Heart left ventricle (tissue), 13 donors: ENCODE results near the gene MIGA1.

Experiments
- CTCF ChIP-seq, 12 donors: fragments of 200-600 bp; sonication (generic) in 4 of 12; IDR thresholded peaks; one replicate each; pipeline versions ENCODE4 v1.5.0 to v1.8.0; 2018 to 2022; ENCODE audit warnings: antibody characterized with exemption in 12 of 12, mild to moderate bottlenecking in 5 of 12
- POLR2A ChIP-seq, 2 donors: fragments of 450-650 bp; IDR thresholded peaks; one replicate each; pipeline ENCODE4 v1.6.1; 2017; ENCODE audit warnings: antibody characterized with exemption in 2 of 2, mild to moderate bottlenecking in 2 of 2, moderate library complexity in 2 of 2
- donor health status: ischemic (EF 13 %, LVEDD 7.1; RV severe dilation, severe dysfunction).
- donor health status: DM: no; HTN: yes; CAD: no.
- donor health status: DM: no; HTN: no; CAD: no.
- donor health status: ischemic (EF 25% LVEDD 6.9; RV normal size, moderate dysfunction).
- donor health status: ischemic (EF 25% LVEDD 5.7; RV mildly dilated, moderate dysfunction).
- donor health status: ischemic (EF 35%, LVEDD 5.7; RV mildly dilated, moderate dysfunction).
- donor health status: nonischemic (EF 11% LVEDD 7.7; RV severe dilation, severe dysfunction).
- donor health status: DM: yes; HTN: yes; CAD: no.
- donor health status: PGD.
- donor health status: ischemic (EF 29% LVEDD 5.4; RV normal size, mild dysfunction).
- donor health status: nonischemic (EF 23%, LVEDD 6.1; RV moderate dilation, normal function).

- no peak for TF ChIP-seq CTCF (IDR thresholded peaks at IDR 0.05)
- TF ChIP-seq POLR2A (IDR thresholded peaks at IDR 0.05), result no peak
Measured at GRCh38 chr1:77866296-77866695, 86.8 kb downstream of the MIGA1 start.
